ENCODE measurements around the gene XYLT2.

GRCh38 chr17:50318501-50319285 is 27.2 kb upstream of the XYLT2 start:
- TF ChIP-seq CTCF (IDR thresholded peaks at IDR 0.05; ENCODE audit: borderline replicate concordance, extremely low read depth, low read length, poor library complexity, severe bottlenecking) = no peak
- no peak for TF ChIP-seq EZH2 (IDR thresholded peaks at IDR 0.05; ENCODE audit: borderline replicate concordance, low read depth, low read length, severe bottlenecking)

All from DND-41 (cell line).